ENCODE measurements around the gene PCDHGB6.
"Not testable (repeated sequence)": the region's sequence is repeated elsewhere in the genome, so short reads cannot be mapped to it uniquely, and the experiment has no call there.

Gene PCDHGB6

GRCh38 chr5:141431286-141431685 lies 23.5 kb downstream of the PCDHGB6 start:
- H3K4me1 ChIP-seq: no peaks in the 10 kb centered on the region
- peaks cover 13% of the 10 kb centered on the region; the same call in 1 of the 2 replicates for H3K36me3 ChIP-seq
- no peak for DNase-seq
- TF ChIP-seq, protein P1, sequence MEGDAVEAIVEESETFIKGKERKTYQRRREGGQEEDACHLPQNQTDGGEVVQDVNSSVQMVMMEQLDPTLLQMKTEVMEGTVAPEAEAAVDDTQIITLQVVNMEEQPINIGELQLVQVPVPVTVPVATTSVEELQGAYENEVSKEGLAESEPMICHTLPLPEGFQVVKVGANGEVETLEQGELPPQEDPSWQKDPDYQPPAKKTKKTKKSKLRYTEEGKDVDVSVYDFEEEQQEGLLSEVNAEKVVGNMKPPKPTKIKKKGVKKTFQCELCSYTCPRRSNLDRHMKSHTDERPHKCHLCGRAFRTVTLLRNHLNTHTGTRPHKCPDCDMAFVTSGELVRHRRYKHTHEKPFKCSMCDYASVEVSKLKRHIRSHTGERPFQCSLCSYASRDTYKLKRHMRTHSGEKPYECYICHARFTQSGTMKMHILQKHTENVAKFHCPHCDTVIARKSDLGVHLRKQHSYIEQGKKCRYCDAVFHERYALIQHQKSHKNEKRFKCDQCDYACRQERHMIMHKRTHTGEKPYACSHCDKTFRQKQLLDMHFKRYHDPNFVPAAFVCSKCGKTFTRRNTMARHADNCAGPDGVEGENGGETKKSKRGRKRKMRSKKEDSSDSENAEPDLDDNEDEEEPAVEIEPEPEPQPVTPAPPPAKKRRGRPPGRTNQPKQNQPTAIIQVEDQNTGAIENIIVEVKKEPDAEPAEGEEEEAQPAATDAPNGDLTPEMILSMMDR (IDR thresholded peaks at IDR 0.05; ENCODE audit: low read depth, low read length): no peak
- H3K27me3 ChIP-seq: no peaks in the 10 kb centered on the region
- H3K4me3 ChIP-seq (ENCODE audit: low read depth, low read length): no peak overlapping the region
- H3K9me3 ChIP-seq: peaks cover 9% of the 10 kb centered on the region; the same call in 1 of the 2 replicates

- not testable (repeated sequence) for H3K4me1 ChIP-seq; H3K4me3 ChIP-seq (ENCODE audit: low read depth, low read length); DNase-seq; H3K9me3 ChIP-seq; H3K27me3 ChIP-seq
- H3K36me3 ChIP-seq: peaks cover 13% of the 10 kb centered on the region; the same call in 1 of the 2 replicates
These were observed 24.5 kb downstream of the PCDHGB6 start for GRCh38 chr5:141432308-141432707.

DNA sequence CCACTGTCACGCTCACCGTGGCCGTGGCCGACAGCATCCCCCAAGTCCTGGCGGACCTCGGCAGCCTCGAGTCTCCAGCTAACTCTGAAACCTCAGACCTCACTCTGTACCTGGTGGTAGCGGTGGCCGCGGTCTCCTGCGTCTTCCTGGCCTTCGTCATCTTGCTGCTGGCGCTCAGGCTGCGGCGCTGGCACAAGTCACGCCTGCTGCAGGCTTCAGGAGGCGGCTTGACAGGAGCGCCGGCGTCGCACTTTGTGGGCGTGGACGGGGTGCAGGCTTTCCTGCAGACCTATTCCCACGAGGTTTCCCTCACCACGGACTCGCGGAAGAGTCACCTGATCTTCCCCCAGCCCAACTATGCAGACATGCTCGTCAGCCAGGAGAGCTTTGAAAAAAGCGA lies 24.9 kb downstream of the PCDHGB6 start:
- not testable (repeated sequence) for DNase-seq; H3K4me3 ChIP-seq (ENCODE audit: low read depth, low read length); H3K36me3 ChIP-seq; H3K4me1 ChIP-seq; H3K9me3 ChIP-seq; H3K27me3 ChIP-seq

DNA sequence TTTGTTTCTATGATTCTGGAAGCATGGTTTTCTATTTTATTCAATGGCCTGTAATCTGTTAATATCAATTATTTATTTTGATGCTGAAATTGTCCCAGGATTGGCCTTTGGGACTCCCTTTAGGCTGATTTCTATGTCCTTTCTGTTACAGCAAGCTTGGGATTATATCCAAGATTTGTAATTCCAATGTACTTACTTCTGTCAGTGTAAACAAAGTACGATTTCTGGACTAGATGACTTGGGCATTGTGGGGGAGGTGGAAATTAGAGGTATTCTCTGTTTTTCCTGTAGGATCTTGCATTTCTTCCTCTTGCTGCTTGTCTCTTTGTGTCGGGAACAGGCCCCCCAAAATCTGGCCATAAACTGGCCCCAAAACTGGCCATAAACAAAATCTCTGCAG lies 26.2 kb downstream of the PCDHGB6 start:
- H3K9me3 ChIP-seq: 0 out of 2 replicates have a peak, but pooled peaks cover 4% of the 10 kb centered on the region
- H3K4me1 ChIP-seq: no peaks in the 10 kb centered on the region
- no peak for DNase-seq
- H3K4me3 ChIP-seq (ENCODE audit: low read depth, low read length): no peak overlapping the region
- no peaks in the 10 kb centered on the region for H3K27me3 ChIP-seq
- TF ChIP-seq, protein P1 (IDR thresholded peaks at IDR 0.05; ENCODE audit: low read depth, low read length): no peak
- 0 out of 2 replicates have a peak, but pooled peaks cover 4% of the 10 kb centered on the region for H3K36me3 ChIP-seq

DNA sequence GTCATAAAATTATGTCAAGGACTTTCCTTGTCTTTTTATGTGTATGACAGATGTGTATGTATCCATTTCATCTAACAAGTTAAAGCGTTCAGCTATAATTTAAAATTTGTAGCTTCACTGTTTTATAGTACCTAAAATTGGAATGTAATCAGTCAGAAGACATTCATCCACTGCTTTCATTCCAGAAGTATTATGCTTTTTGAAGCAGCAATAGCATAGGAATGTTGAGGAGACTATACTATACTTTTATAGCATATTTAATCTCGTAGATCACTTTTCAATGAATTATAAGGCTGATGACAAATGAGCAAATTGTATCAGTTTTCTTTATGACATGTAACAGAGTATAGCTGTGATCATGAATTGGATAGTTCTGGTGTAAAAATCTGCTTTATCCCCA lies 29.4 kb downstream of the PCDHGB6 start:
- Histone ChIP-seq H3K9me3 (no peaks in the 10 kb centered on the region), H3K4me3 (ENCODE audit: low read depth, low read length) (no peak overlapping the region)
- TF ChIP-seq, protein P1 (IDR thresholded peaks at IDR 0.05; ENCODE audit: low read depth, low read length): no peak

DNA sequence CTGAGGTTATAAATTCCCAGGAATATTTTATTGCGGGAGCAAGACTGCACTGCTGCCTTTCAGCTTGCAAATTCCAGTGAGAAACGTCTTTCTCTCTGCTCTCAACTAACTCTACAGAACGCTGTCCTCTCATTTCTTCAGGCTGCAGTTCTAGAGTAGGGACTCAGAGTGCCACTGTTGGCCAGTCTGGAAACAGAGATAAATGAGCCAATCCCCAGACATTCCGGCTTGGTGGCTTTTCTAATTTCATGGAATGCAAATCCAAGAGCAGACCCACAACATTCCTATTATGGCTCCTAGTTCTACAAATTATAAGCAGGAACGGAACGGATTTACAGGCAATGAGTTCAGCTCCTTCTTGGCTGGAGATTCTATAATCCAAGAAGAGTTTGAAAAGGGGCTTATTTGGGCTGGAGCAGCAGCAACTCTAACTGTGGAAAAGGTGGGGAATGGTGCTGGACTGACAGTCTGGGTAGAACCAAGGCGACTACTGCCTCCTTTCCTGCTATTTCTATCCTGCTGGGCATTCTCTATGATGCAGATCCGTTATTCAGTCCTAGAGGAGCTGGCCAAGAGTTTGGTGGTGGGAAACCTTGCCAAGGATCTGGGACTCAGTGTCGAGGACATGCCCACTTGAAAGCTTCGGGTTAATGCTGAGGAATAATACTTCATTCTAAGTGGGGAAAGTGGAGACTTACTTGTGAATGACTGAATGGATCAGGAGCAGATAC lies 31.8 kb downstream of the PCDHGB6 start:
- no peak for DNase-seq
- no peak overlapping the region for H3K4me3 ChIP-seq (ENCODE audit: low read depth, low read length)

More for the DNA sequence above, 29.4 kb downstream of the PCDHGB6 start:
- DNase-seq: no peak
- Histone ChIP-seq H3K4me1 (no peaks in the 10 kb centered on the region), H3K36me3 (no peaks in the 10 kb centered on the region), H3K27me3 (no peaks in the 10 kb centered on the region)

GRCh38 chr5:141440341-141440740 lies 32.5 kb downstream of the PCDHGB6 start:
- no peak overlapping the region for H3K4me3 ChIP-seq (ENCODE audit: low read depth, low read length)
- H3K9me3 ChIP-seq: no peaks in the 10 kb centered on the region
- DNase-seq: no peak
- H3K4me1 ChIP-seq: no peaks in the 10 kb centered on the region
- H3K36me3 ChIP-seq: no peaks in the 10 kb centered on the region
- TF ChIP-seq, protein P1 (IDR thresholded peaks at IDR 0.05; ENCODE audit: low read depth, low read length): no peak
- H3K27me3 ChIP-seq: no peaks in the 10 kb centered on the region

More for the DNA sequence above, 31.8 kb downstream of the PCDHGB6 start:
- H3K36me3 ChIP-seq: no peaks in the 10 kb centered on the region
- no peaks in the 10 kb centered on the region for H3K27me3 ChIP-seq
- no peaks in the 10 kb centered on the region for H3K9me3 ChIP-seq
- TF ChIP-seq, protein P1 (IDR thresholded peaks at IDR 0.05; ENCODE audit: low read depth, low read length): no peak
- H3K4me1 ChIP-seq: no peaks in the 10 kb centered on the region

All from BE2C (cell line).